Right atrium auricular region (tissue), 2 donors: ENCODE results near the gene DENND1A. TPM values are rescaled to one million over a fixed set of nuclear protein-coding genes. Genes with fewer than 3 reads are reported as not detected.

Source experiments
- DNase-seq: peaks from one replicate; pipeline ENCODE4 v3.0.0-alpha.2; 2019; ENCODE audit warnings: low spot score
- H3K27ac ChIP-seq, 2 donors: fragments of 200-600 bp; sonication (generic); 1 replicate in 1 of 2; 2 replicates in 1 of 2; pipeline ENCODE4 v1.5.1; 2016 to 2019
- H3K27me3 ChIP-seq, 2 donors: fragments of 200-600 bp; sonication (generic); one replicate each; pipeline versions ENCODE4 v1.5.1 to v1.6.0; 2017 to 2019
- H3K36me3 ChIP-seq: fragments of 200-600 bp; sonication (generic); one replicate; pipeline ENCODE4 v1.5.1; 2016
- H3K4me1 ChIP-seq, 2 donors: fragments of 200-600 bp; sonication (generic); one replicate each; pipeline versions ENCODE4 v1.5.1 to v1.6.0; 2017 to 2019
- H3K4me3 ChIP-seq, 2 donors: fragments of 200-600 bp; sonication (generic); 1 replicate in 1 of 2; 2 replicates in 1 of 2; pipeline ENCODE4 v1.5.1; 2017 to 2019; ENCODE audit warnings: mild to moderate bottlenecking in 1 of 2, moderate library complexity in 1 of 2
- H3K9me3 ChIP-seq, 2 donors: fragments of 200-600 bp; sonication (generic); one replicate each; pipeline ENCODE4 v1.5.1; 2019
- CTCF ChIP-seq, 2 donors: fragments of 200-600 bp; sonication (generic); IDR thresholded peaks; one replicate each; pipeline ENCODE4 v1.5.1; 2019; ENCODE audit warnings: antibody characterized with exemption in 2 of 2
- total RNA-seq, 2 donors: library from RNA; depleted of rRNA; stranded (reverse); fragments of >200 nt; gene quantifications; one replicate each; pipeline ENCODE4 v1.1.0, GENCODE V29; 2016

DENND1A gene
- total RNA-seq, 2 donors from 2014 or later = 14.9 to 23.6 TPM

DNA sequence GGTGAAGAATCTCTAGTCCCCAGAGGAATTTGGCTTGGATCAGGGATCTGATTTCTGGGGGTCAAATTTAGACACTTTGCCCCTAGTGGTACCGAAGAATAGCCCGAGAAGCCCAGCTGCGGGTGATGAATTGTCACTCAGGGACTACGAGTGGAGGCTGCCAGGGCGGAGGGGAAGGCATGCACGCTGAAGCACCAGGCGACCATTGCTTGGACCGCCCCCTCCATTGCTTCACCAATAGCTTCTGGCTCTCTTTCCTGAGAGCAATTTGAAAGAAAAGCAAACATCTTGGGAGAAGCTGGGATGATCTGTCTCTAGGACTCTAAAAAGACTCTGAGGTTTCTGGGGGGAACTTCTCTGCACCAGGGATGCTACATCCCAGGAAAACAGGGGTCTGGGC, 436.3 kb downstream of the DENND1A start:
- DNase-seq = no peak
- Histone ChIP-seq H3K4me3 (no peak overlapping the region), H3K9me3 (no peaks in the 10 kb centered on the region), H3K27me3 (no peaks in the 10 kb centered on the region), H3K4me1 (no peaks in the 10 kb centered on the region), H3K27ac (no peak overlapping the region), H3K36me3 (no peaks in the 10 kb centered on the region)
- no peak for TF ChIP-seq CTCF (IDR thresholded peaks at IDR 0.05)

DNA sequence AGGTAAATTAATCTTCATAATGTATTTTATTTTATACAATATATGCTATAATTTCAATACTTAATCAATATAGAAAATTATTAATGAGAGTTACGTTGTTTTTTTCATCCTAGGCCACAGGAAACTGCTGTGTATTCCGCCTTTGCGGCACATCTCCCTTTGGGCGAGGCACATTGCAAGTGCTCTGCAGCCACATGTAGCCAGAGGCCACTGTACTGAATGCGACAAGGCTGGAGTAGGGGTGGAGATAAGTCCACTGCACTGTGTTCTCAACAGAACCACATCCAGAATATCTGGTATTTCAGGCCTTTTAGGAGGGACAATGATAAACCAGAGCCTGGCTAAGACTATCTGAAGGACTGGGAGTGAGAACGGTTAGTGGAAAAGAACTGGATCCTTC, 439.2 kb downstream of the DENND1A start:
- Histone ChIP-seq H3K27me3 (no peaks in the 10 kb centered on the region), H3K36me3 (no peaks in the 10 kb centered on the region), H3K9me3 (no peaks in the 10 kb centered on the region), H3K4me3 (no peak overlapping the region), H3K4me1 (no peaks in the 10 kb centered on the region), H3K27ac (no peak overlapping the region)
- no peak for DNase-seq
- TF ChIP-seq CTCF (IDR thresholded peaks at IDR 0.05) = no peak

- no peak for DNase-seq
- no peak for TF ChIP-seq CTCF (IDR thresholded peaks at IDR 0.05)
- Histone ChIP-seq H3K9me3 (no peaks in the 10 kb centered on the region), H3K27me3 (no peaks in the 10 kb centered on the region), H3K4me1 (no peaks in the 10 kb centered on the region), H3K36me3 (no peaks in the 10 kb centered on the region), H3K27ac (no peak overlapping the region), H3K4me3 (no peak overlapping the region)
These were observed 441.1 kb downstream of the DENND1A start for GRCh38 chr9:123488722-123489321.

DNA sequence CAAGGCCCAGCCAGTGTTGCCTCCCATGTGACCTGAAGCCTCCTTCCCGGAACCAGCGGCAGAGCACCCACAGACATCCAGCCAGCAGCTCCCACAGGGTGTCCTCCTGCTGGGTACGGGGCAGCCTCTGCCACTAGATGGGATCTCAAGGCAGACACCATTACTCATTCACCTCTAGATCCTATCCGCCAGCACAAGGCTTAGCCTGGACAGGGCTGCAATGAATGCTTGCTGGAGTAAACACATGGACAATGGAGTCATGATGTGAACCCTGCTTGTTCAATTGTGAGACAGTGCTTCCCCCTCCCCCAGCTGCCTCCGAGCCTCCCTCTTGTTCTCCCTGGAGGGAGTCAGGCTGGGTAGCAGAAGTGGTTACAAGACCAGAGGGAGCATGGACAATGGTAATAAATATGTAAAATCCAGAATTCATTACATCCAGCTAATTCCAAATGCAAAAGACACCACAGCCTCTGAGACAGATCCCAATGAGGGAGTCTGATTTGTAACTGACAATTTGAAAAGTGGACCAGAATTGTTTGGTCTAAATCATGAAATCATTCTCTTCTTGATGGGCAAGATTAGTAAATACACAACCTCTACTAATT, 441.9 kb downstream of the DENND1A start:
- no peaks in the 10 kb centered on the region for H3K27me3 ChIP-seq
- H3K4me3 ChIP-seq = no peak overlapping the region
- DNase-seq = no peak
- no peaks in the 10 kb centered on the region for H3K9me3 ChIP-seq
- no peaks in the 10 kb centered on the region for H3K4me1 ChIP-seq
- no peak overlapping the region for H3K27ac ChIP-seq
- no peak for TF ChIP-seq CTCF (IDR thresholded peaks at IDR 0.05)
- H3K36me3 ChIP-seq = no peaks in the 10 kb centered on the region

DNA sequence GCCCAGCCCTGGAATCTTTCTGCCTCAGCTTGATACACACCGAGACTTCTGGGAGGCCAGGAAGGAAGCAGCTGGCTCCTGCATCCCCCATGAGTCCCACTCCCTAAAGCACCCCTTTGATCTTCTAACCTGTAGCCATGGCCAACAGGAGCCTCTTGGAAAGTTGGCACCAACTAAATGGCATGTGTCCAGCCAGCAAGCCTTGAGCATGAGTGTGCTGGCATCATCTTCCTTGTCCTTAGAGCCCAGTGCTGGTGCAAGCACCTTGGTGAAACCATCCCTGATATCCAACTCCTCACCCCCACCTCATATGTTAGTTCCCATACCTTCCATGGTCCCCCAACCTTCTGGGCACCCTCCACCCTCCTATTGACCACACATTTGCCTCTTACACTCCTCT, 443.5 kb downstream of the DENND1A start:
- H3K9me3 ChIP-seq = no peaks in the 10 kb centered on the region
- no peak for TF ChIP-seq CTCF (IDR thresholded peaks at IDR 0.05)
- no peaks in the 10 kb centered on the region for H3K36me3 ChIP-seq
- no peak overlapping the region for H3K27ac ChIP-seq
- no peak for DNase-seq
- no peaks in the 10 kb centered on the region for H3K27me3 ChIP-seq
- no peak overlapping the region for H3K4me3 ChIP-seq
- no peaks in the 10 kb centered on the region for H3K4me1 ChIP-seq

DNA sequence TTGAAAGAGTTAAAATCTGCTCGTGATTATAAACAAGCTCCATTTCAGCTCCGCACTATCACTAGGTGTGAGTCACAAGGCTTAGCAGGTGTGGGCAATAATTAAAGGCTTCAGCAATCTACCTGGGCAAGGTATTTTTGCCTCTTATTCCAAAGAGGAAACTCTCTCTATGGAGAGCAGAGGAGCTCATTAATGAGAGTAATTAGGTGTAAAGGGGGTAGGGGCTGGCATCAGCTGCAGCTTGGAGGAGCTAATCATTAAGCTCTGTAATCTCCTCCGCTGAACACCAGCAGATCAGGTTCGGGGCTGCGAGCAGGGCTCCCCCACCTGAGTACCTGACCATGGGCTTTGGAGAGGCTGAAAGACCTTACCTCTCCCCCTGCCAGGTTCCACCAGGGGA, 444.7 kb downstream of the DENND1A start:
- Histone ChIP-seq H3K27me3 (no peaks in the 10 kb centered on the region), H3K4me1 (no peaks in the 10 kb centered on the region), H3K9me3 (no peaks in the 10 kb centered on the region), H3K4me3 (no peak overlapping the region), H3K27ac (no peak overlapping the region), H3K36me3 (no peaks in the 10 kb centered on the region)
- TF ChIP-seq CTCF (IDR thresholded peaks at IDR 0.05) = no peak
- DNase-seq = no peak
